ENCODE results near the gene MEGF6. TPM values are rescaled to one million over a fixed set of nuclear protein-coding genes. Genes with fewer than 3 reads are reported as not detected.

The MEGF6 gene
- total and polyA plus RNA-seq, 2 of the 8 experiments (the other 6 are each of a cell fraction or from before 2014, with no cell fraction given): 4.1 to 14.8 TPM

DNA sequence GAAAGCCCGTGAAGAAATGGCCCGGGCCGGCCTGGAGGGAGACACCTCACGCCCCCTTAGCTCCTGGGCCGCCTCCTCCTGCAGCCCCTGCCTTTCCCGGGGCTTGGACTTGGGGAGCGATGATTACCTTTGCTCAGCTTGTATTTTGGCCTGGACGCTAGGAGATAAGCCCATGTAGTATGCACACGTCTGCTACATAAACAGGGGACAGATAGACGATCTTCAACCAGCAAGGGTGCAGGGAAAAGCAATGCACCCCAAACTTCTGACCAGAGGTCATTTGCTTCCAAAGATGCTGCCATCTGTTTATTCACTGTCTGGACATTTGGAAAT lies 41.9 kb upstream of the MEGF6 start:
- Histone ChIP-seq H3K4me1 (replicated peaks in 1 of 4; ENCODE audit: control insufficient read depth in 3 of 4, insufficient read depth in 4 of 4, low read length in 3 of 4) (peaks cover 0 to 21% (median 6%) of the 10 kb centered on the region in 4 experiments; a peak in 6 of 7 replicates), H3K4me3 (ENCODE audit: extremely low read depth in 1 of 4, insufficient read depth in 2 of 4, low read depth in 3 of 4, low read length in 4 of 4) (peak overlapping the region; percentile 51 to 97 (median 58); a peak in 6 of 8 replicates), H3K36me3 (ENCODE audit: control insufficient read depth in 2 of 4, insufficient read depth in 4 of 4, low read length in 3 of 4) (peaks cover 0 to 9% (median 0%) of the 10 kb centered on the region in 4 experiments; a peak in 1 of 8 replicates), H2BK12ac (ENCODE audit: low read depth, low read length) (no peak overlapping the region), H2AK5ac (ENCODE audit: low read depth, low read length) (no peak overlapping the region), H2BK20ac (ENCODE audit: low read length) (no peak overlapping the region), H4K8ac (ENCODE audit: extremely low read depth, insufficient read depth, low read length) (no peak overlapping the region), H3K56ac (replicated peaks; ENCODE audit: insufficient read length, low read depth, low read length) (no peak overlapping the region), H4K91ac (replicated peaks; ENCODE audit: insufficient read length, low read length) (no peak overlapping the region), H3K9me3 (ENCODE audit: insufficient read depth in 2 of 2, low read depth in 1 of 2, low read length in 1 of 2) (no peaks in the 10 kb centered on the region), H2BK120ac (replicated peaks; ENCODE audit: low read depth, low read length) (no peak overlapping the region), H4K5ac (ENCODE audit: insufficient read length, low read depth, low read length) (no peak overlapping the region), H3K4me2 (ENCODE audit: insufficient read depth in 1 of 2, low read depth in 2 of 2, low read length in 2 of 2) (peak overlapping the region; percentile 77 to 81), H3K79me1 (ENCODE audit: low read depth, low read length) (peaks cover 3% of the 10 kb centered on the region; the same call in 1 of the 2 replicates), H4K20me1 (replicated peaks in 1 of 2; ENCODE audit: control insufficient read depth in 1 of 2, insufficient read depth in 2 of 2, low read length in 2 of 2) (peaks cover 0 to 4% of the 10 kb centered on the region in 2 experiments), H3K14ac (ENCODE audit: insufficient read length) (no peak overlapping the region), H2AFZ (ENCODE audit: low read length) (no peak overlapping the region), H3K27me3 (replicated peaks in 1 of 4; ENCODE audit: control insufficient read depth in 3 of 4, extremely low read depth in 1 of 4, insufficient read depth in 3 of 4, low read length in 3 of 4) (peaks cover 46 to 71% (median 66%) of the 10 kb centered on the region in 4 experiments), H2BK5ac (ENCODE audit: low read depth, low read length) (no peak overlapping the region), H3K18ac (ENCODE audit: extremely low read depth, low read length) (no peak overlapping the region), H3K4ac (replicated peaks; ENCODE audit: insufficient read length, low read depth, low read length) (no peak overlapping the region), H3K79me2 (ENCODE audit: control insufficient read depth in 1 of 2, insufficient read depth in 2 of 2, low read length in 2 of 2) (peaks cover 0 to 9% of the 10 kb centered on the region in 2 experiments; a peak in 1 of 4 replicates), H3K23ac (ENCODE audit: insufficient read length) (no peak overlapping the region), H3K27ac (ENCODE audit: low read depth, low read length) (no peak overlapping the region), H3K23me2 (ENCODE audit: low read depth, low read length) (peaks cover 20% of the 10 kb centered on the region; the same call in 1 of the 2 replicates), H3K9ac (replicated peaks in 1 of 4; ENCODE audit: extremely low read depth in 1 of 4, low read depth in 3 of 4, low read length in 3 of 4) (no peak overlapping the region), H2BK15ac (ENCODE audit: low read length) (no peak overlapping the region)
- ChIA-PET POLR2A (ENCODE audit: partially characterized antibody) (interaction anchor here (1.3 to 1.5 kb wide), 2 partner anchors 16 to 266 kb away, joined by 3 read pairs; no protein-coding TSS in a partner anchor), CTCF (ENCODE audit: partially characterized antibody) (interaction anchor here (0.9 to 2.5 kb wide), 10 partner anchors 9 to 135 kb away, joined by 3 to 16 read pairs (median 6); no protein-coding TSS in a partner anchor)
- TF ChIP-seq EZH2 (IDR thresholded peaks at IDR 0.05; ENCODE audit: low read depth, low read length, severe bottlenecking): peak; percentile 52
- no peak for TF ChIP-seq FOSL1 (IDR thresholded peaks at IDR 0.05; ENCODE audit: insufficient read depth, low read depth, low read length)
- TF ChIP-seq CREB1 (IDR thresholded peaks at IDR 0.05): no peak
- no peak for FAIRE-seq
- 19% methylated on average over 10 of the region's 10 CpGs; no CpG with 5 or more reads in 1 of the 2 experiments for WGBS, 2 experiments (ENCODE audit: extremely low coverage in 1 of 2, insufficient coverage in 1 of 2, insufficient read length in 1 of 2, insufficient replicate concordance in 2 of 2, low coverage in 1 of 2, low lambda C conversion rate in 2 of 2, missing lambda C conversion rate in 1 of 2)
- DNase-seq (ENCODE audit: low read depth in 1 of 2, low spot score in 2 of 2): no peak

Measured in H1 (cell line).